ENCODE measurements around the gene FHIT.

FHIT gene

DNA sequence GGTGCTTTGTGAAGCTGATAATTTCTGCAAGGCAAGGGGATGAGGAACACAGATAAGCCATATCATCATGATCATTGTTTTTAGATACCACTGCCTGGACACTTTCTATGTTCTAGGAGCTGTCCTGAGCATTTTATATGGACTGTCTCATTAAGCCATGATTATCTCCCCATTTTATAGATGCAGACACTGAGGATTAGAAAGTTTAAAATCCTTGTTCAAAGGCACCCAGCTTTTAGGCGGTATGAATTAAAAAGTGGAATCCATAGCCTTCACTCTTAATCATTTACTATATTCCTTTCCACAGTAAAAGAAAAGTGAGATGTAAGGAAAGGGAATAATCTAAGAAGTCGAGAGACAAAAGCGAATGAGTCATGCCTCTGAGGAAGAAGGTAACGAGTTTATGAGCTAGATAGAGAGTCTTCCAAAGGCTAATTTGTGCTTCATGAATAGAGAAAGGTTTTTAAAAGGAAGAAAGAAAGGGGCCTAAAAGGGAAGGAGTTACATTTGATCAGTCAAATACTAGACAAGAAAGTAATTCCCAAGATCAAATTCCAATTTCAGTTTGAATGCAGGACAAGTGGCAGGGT, 856.0 kb downstream of the FHIT start:
- no peak for DNase-seq (ENCODE audit: low read depth)
- TF ChIP-seq, protein P1, sequence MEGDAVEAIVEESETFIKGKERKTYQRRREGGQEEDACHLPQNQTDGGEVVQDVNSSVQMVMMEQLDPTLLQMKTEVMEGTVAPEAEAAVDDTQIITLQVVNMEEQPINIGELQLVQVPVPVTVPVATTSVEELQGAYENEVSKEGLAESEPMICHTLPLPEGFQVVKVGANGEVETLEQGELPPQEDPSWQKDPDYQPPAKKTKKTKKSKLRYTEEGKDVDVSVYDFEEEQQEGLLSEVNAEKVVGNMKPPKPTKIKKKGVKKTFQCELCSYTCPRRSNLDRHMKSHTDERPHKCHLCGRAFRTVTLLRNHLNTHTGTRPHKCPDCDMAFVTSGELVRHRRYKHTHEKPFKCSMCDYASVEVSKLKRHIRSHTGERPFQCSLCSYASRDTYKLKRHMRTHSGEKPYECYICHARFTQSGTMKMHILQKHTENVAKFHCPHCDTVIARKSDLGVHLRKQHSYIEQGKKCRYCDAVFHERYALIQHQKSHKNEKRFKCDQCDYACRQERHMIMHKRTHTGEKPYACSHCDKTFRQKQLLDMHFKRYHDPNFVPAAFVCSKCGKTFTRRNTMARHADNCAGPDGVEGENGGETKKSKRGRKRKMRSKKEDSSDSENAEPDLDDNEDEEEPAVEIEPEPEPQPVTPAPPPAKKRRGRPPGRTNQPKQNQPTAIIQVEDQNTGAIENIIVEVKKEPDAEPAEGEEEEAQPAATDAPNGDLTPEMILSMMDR (IDR thresholded peaks at IDR 0.05; ENCODE audit: low read depth, low read length, missing control alignments) = no peak
- no peak overlapping the region for H3K4me3 ChIP-seq (ENCODE audit: low read depth, low read length)
- in situ Hi-C loops (cut with HindIII; ENCODE audit: low sequenced_read_pairs) = no loop called here

DNA sequence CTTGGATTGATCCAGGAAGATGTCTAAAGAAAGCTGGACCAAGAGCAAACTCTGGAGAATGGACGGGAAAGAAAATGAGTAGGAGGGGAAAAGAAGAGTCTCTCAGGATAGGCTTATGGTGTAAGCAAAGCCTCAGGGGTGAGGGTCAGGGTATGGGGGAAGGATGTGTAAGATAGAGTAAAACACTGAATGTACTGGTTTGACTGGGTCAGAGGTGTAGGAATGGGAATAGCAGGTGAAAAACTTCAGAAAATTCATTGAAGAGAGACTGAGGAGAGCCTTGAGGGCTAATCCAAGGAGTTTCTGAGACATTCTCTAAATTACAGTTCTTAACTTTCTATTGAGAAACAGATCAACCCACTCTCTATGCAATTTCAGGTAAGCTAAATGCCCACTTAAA, 857.3 kb downstream of the FHIT start:
- no peak overlapping the region for H3K4me3 ChIP-seq (ENCODE audit: low read depth, low read length)
- no peak for DNase-seq (ENCODE audit: low read depth)
- TF ChIP-seq, protein P1 (IDR thresholded peaks at IDR 0.05; ENCODE audit: low read depth, low read length, missing control alignments) = no peak
- in situ Hi-C loops (cut with HindIII; ENCODE audit: low sequenced_read_pairs) = no loop called here

DNA sequence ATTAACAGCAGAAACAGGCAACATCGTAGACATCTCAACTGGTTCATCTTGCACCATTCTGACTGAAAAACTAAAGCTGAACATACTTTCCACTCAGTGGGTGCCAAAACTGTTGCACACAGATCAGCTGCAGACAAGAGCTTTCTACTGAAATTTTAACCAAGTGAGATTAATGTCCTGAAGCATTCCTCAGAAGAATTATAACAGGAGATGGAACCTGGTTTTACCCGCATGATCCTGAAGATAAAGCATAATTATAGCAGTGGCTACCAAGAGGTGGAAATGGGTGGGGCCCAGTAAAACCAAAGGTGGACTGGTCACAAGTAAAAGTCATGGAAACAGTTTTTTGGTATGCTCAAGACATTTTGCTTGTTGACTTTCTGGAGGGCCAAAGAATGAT, 858.8 kb downstream of the FHIT start:
- no peak for DNase-seq (ENCODE audit: low read depth)
- TF ChIP-seq, protein P1 (IDR thresholded peaks at IDR 0.05; ENCODE audit: low read depth, low read length, missing control alignments) = no peak
- in situ Hi-C loops (cut with HindIII; ENCODE audit: low sequenced_read_pairs) = no loop called here
- H3K4me3 ChIP-seq (ENCODE audit: low read depth, low read length) = no peak overlapping the region

DNA sequence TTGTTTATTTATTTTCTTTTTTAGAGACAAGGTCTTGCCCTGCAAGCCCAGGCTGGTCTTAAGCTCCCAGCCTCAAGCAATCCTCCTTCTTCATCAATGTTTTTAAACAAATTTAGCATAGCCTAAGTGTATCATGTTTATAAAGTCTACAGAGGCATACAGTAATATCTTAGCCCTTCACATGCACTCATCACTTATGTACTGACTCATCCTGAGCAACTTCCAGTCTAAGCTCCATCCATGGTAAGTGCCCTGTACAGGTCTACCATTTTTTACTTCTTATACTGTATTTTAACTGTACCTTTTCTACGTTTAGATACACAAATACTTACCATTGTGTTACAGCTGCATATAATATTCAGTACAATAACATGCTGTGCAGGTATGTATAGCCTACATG, 860.0 kb downstream of the FHIT start:
- TF ChIP-seq, protein P1 (IDR thresholded peaks at IDR 0.05; ENCODE audit: low read depth, low read length, missing control alignments) = no peak
- no peak overlapping the region for H3K4me3 ChIP-seq (ENCODE audit: low read depth, low read length)
- in situ Hi-C loops (cut with HindIII; ENCODE audit: low sequenced_read_pairs) = no loop called here
- DNase-seq (ENCODE audit: low read depth) = no peak

DNA sequence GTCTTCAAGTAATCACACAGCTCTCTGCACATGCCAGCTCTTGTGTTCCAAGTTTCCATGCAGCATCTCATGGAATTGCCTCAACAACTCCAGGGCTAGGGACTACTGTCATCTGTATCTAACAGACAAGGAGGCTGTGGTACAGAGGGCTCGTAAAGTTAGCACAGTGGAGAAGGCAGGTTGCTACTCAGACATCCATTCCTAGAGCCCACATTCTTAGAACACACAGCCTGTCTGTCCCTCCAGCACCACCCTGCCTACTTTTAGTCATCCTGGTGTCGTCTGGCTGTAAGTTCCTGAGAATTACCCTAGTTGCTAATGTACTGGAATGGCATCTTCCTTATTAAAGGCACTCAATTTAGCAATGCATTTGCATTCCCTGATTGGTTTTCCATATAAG, 862.5 kb downstream of the FHIT start:
- no peak overlapping the region for H3K4me3 ChIP-seq (ENCODE audit: low read depth, low read length)
- TF ChIP-seq, protein P1 (IDR thresholded peaks at IDR 0.05; ENCODE audit: low read depth, low read length, missing control alignments) = no peak
- DNase-seq (ENCODE audit: low read depth) = no peak
- in situ Hi-C loops (cut with HindIII; ENCODE audit: low sequenced_read_pairs) = no loop called here

DNA sequence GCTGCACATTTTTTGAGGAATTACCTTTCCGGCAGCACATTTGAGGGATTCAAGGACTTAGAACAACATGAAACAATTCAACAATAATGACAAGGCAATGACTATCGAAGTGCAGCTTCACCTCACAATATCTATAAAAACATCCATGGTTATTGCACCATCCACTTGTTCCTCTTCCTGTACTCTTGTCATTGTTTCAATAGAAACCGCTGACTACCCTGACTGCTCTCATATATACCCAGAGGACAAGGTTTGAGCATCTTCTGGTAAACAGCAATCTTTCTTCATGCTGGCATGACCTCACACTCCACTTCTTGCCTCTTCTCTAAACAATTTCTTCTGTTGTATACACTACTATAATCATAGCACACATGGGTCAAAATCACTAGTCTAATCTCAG, 864.9 kb downstream of the FHIT start:
- TF ChIP-seq, protein P1 (IDR thresholded peaks at IDR 0.05; ENCODE audit: low read depth, low read length, missing control alignments) = no peak
- no peak for DNase-seq (ENCODE audit: low read depth)
- in situ Hi-C loops (cut with HindIII; ENCODE audit: low sequenced_read_pairs) = no loop called here
- H3K4me3 ChIP-seq (ENCODE audit: low read depth, low read length) = no peak overlapping the region

Data from astrocyte of the cerebellum (primary cell).